ENCODE data around the gene OR2K2.

DNA sequence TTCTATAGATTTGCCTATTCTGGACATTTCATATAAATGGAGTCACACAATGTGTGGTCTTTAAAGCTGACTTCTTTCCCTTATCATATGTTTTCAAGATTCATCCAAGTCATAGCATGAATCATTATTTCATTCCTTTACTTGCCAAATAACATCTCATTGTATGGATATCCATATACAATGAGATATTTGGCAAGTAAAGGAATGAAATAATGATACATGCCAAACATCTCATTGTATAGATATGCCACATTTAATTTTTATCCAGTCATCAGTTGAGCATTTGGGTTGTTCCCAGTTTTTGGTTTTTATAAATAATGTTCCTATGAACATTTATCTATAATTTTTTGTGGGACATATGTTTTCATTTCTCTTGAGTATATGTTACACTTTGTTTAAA lies 20.5 kb upstream of the OR2K2 start:
- TF ChIP-seq, protein P1, sequence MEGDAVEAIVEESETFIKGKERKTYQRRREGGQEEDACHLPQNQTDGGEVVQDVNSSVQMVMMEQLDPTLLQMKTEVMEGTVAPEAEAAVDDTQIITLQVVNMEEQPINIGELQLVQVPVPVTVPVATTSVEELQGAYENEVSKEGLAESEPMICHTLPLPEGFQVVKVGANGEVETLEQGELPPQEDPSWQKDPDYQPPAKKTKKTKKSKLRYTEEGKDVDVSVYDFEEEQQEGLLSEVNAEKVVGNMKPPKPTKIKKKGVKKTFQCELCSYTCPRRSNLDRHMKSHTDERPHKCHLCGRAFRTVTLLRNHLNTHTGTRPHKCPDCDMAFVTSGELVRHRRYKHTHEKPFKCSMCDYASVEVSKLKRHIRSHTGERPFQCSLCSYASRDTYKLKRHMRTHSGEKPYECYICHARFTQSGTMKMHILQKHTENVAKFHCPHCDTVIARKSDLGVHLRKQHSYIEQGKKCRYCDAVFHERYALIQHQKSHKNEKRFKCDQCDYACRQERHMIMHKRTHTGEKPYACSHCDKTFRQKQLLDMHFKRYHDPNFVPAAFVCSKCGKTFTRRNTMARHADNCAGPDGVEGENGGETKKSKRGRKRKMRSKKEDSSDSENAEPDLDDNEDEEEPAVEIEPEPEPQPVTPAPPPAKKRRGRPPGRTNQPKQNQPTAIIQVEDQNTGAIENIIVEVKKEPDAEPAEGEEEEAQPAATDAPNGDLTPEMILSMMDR (optimal IDR thresholded peaks at IDR 0.05 in 1 of 3, IDR thresholded peaks at IDR 0.05 in 1 of 3, conservative IDR thresholded peaks at IDR 0.05 in 1 of 3; ENCODE audit: extremely low read depth in 1 of 3, insufficient read depth in 2 of 3, low read length in 3 of 3): no peak
- no peak for TF ChIP-seq EZH2 (IDR thresholded peaks at IDR 0.05; ENCODE audit: low read length)

Measured in keratinocyte (primary cell).